Ascending aorta (tissue), 2 donors: ENCODE results near the gene AGGF1. TPM values are rescaled to one million over a fixed set of nuclear protein-coding genes. Genes with fewer than 3 reads are reported as not detected.

ENCODE experiments used
- DNase-seq, 2 donors: peaks; one replicate each; pipeline ENCODE4 v3.0.0-alpha.2; 2019; ENCODE audit warnings: low spot score in 2 of 2
- H3K27ac ChIP-seq, 2 donors: fragments of 200-600 bp; sonication (generic); one replicate each; pipeline ENCODE4 v1.5.1; 2016 to 2017; ENCODE audit warnings: mild to moderate bottlenecking in 1 of 2
- H3K27me3 ChIP-seq: fragments of 200-600 bp; sonication (generic); one replicate; pipeline ENCODE4 v1.5.1; 2017
- H3K36me3 ChIP-seq, 2 donors: fragments of 200-600 bp; sonication (generic); one replicate each; pipeline ENCODE4 v1.5.1; 2016
- H3K4me1 ChIP-seq, 2 donors: fragments of 200-600 bp; sonication (generic); one replicate each; pipeline ENCODE4 v1.5.1; 2016 to 2017; ENCODE audit warnings: mild to moderate bottlenecking in 1 of 2
- H3K4me3 ChIP-seq, 2 donors: fragments of 200-600 bp; sonication (generic); one replicate each; pipeline ENCODE4 v1.5.1; 2016 to 2017; ENCODE audit warnings: mild to moderate bottlenecking in 1 of 2
- H3K9me3 ChIP-seq, 2 donors: fragments of 200-600 bp; sonication (generic); one replicate each; pipeline ENCODE4 v1.5.1; 2016
- intact Hi-C: fragments of 100-400 bp; cut with DNase I; formaldehyde crosslinking; loops from one replicate; pipeline ENCODE4 v1.15.1; 2023
- total RNA-seq: library from RNA; depleted of rRNA; stranded (reverse); fragments of >200 nt; gene quantifications from one replicate; pipeline ENCODE4 v1.1.0, GENCODE V29; 2016
- TF ChIP-seq, protein P1 (sequence below), 3 experiments: fragments of 200-600 bp in 2 of 3; fragments of 450-650 bp in 1 of 3; sonication (generic) in 2 of 3; IDR thresholded peaks; one replicate each; pipeline ENCODE4 v1.5.1; 2016 to 2019; ENCODE audit warnings: antibody characterized with exemption in 3 of 3, mild to moderate bottlenecking in 1 of 3, moderate library complexity in 1 of 3

The AGGF1 gene
- total RNA-seq, 1 donor from 2014 or later, result 60.3 TPM

DNA sequence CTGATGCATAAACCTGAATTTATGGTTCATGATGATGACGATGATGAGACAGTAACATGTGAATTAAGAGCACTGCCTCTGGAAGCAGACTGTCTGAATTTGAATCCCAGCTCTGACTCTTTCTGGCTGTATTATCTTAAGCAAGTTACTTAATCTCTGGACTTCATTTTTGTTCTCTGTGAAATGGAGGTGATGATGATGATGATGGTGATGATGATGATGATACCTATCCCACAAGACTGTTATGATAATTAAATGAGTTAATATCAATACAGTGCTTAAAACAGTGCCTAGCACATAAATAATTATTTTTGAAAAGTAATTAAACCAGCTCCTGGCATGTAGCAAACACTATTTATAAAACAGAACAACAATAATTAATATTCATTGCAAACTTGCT, 13.2 kb upstream of the AGGF1 start:
- intact Hi-C loops, result loop anchor here (1.0 kb wide), 1 partner anchor 416 kb away; no protein-coding TSS in a partner anchor
- Histone ChIP-seq H3K36me3 (no peaks in the 10 kb centered on the region), H3K4me1 (no peaks in the 10 kb centered on the region), H3K9me3 (no peaks in the 10 kb centered on the region), H3K27ac (no peak overlapping the region), H3K4me3 (no peak overlapping the region), H3K27me3 (no peaks in the 10 kb centered on the region)
- TF ChIP-seq, protein P1, sequence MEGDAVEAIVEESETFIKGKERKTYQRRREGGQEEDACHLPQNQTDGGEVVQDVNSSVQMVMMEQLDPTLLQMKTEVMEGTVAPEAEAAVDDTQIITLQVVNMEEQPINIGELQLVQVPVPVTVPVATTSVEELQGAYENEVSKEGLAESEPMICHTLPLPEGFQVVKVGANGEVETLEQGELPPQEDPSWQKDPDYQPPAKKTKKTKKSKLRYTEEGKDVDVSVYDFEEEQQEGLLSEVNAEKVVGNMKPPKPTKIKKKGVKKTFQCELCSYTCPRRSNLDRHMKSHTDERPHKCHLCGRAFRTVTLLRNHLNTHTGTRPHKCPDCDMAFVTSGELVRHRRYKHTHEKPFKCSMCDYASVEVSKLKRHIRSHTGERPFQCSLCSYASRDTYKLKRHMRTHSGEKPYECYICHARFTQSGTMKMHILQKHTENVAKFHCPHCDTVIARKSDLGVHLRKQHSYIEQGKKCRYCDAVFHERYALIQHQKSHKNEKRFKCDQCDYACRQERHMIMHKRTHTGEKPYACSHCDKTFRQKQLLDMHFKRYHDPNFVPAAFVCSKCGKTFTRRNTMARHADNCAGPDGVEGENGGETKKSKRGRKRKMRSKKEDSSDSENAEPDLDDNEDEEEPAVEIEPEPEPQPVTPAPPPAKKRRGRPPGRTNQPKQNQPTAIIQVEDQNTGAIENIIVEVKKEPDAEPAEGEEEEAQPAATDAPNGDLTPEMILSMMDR (IDR thresholded peaks at IDR 0.05), result no peak
- DNase-seq, result no peak

- H3K4me3 ChIP-seq, result no peak overlapping the region
- no peaks in the 10 kb centered on the region for H3K27me3 ChIP-seq
- no peaks in the 10 kb centered on the region for H3K4me1 ChIP-seq
- no peak for DNase-seq
- intact Hi-C loops, result no loop called here
- H3K9me3 ChIP-seq, result no peaks in the 10 kb centered on the region
- H3K36me3 ChIP-seq, result no peaks in the 10 kb centered on the region
- no peak overlapping the region for H3K27ac ChIP-seq
- TF ChIP-seq, protein P1 (IDR thresholded peaks at IDR 0.05), result no peak
Observed at GRCh38 chr5:77017668-77018067, 12.5 kb upstream of the AGGF1 start.

DNA sequence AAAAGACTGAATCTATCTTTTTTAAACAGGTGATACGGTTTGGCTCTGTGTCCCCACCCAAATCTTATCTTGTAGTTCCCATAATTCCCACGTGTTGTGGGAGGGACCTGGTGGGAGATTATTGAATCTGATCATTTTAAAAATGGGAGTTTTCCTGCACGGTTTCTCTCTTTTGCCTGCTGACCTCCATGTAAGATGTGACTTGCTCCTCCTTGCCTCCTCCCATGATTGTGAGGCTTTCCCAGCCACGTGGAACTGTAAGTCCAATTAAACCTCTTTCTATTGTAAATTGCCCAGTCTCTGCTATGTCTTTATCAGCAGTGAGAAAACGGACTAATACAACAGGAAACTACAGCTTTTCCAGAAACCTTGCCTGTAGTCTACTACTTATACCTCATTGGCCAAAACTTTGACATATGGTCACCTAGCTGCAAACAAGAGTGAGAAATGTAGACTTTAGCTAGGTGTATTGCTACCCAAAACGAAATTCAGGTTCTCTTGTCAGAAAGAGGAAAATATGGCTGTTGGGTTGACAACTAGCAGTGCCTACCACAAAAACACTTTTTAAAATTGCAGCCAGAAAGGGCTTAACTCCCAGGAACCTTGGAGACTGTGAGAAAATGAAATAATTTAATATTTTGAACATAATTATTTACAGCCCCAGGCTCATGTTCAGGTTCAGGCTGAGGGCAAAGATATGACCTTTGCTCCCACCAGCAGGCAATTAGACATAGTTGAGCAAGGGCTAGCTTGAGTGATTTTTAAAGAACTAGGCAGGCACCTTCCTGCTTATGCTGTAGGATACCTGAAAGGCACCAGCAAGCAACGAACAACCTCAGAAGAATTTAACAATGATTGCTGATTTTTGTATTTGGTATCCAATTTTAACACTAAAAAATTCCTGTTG, 7.4 kb upstream of the AGGF1 start:
- Histone ChIP-seq H3K36me3 (no peaks in the 10 kb centered on the region), H3K4me3 (no peak overlapping the region), H3K27ac (no peak overlapping the region), H3K9me3 (no peaks in the 10 kb centered on the region), H3K4me1 (no peaks in the 10 kb centered on the region), H3K27me3 (no peaks in the 10 kb centered on the region)
- DNase-seq, result no peak
- TF ChIP-seq, protein P1 (IDR thresholded peaks at IDR 0.05), result no peak
- intact Hi-C loops, result loop anchor here (10.0 kb wide), 1 partner anchor 238 kb away; no protein-coding TSS in a partner anchor

- intact Hi-C loops, result loop anchor here (10.0 kb wide), 1 partner anchor 240 kb away; no protein-coding TSS in a partner anchor
- H3K4me3 ChIP-seq, result no peak overlapping the region
- H3K36me3 ChIP-seq, result no peaks in the 10 kb centered on the region
- H3K9me3 ChIP-seq, result no peaks in the 10 kb centered on the region
- no peak for DNase-seq
- H3K4me1 ChIP-seq, result no peaks in the 10 kb centered on the region
- TF ChIP-seq, protein P1 (IDR thresholded peaks at IDR 0.05), result no peak
- no peak overlapping the region for H3K27ac ChIP-seq
- no peaks in the 10 kb centered on the region for H3K27me3 ChIP-seq
Observed at GRCh38 chr5:77024490-77024889, 5.7 kb upstream of the AGGF1 start.

GRCh38 chr5:77028631-77029375, 1.4 kb upstream of the AGGF1 start:
- Histone ChIP-seq H3K4me3 (no peak overlapping the region), H3K27me3 (no peaks in the 10 kb centered on the region), H3K4me1 (peaks cover 0 to 11% of the 10 kb centered on the region in 2 donors), H3K9me3 (no peaks in the 10 kb centered on the region), H3K36me3 (no peaks in the 10 kb centered on the region), H3K27ac (no peak overlapping the region)
- TF ChIP-seq, protein P1 (IDR thresholded peaks at IDR 0.05), result no peak
- intact Hi-C loops, result loop anchor here (10.0 kb wide), 1 partner anchor 244 kb away; no protein-coding TSS in a partner anchor
- no peak for DNase-seq
